ENCODE measurements around the gene PLAAT4.
"Not testable (repeated sequence)": the region's sequence is repeated elsewhere in the genome, so short reads cannot be mapped to it uniquely, and the experiment has no call there.

The PLAAT4 gene

DNA sequence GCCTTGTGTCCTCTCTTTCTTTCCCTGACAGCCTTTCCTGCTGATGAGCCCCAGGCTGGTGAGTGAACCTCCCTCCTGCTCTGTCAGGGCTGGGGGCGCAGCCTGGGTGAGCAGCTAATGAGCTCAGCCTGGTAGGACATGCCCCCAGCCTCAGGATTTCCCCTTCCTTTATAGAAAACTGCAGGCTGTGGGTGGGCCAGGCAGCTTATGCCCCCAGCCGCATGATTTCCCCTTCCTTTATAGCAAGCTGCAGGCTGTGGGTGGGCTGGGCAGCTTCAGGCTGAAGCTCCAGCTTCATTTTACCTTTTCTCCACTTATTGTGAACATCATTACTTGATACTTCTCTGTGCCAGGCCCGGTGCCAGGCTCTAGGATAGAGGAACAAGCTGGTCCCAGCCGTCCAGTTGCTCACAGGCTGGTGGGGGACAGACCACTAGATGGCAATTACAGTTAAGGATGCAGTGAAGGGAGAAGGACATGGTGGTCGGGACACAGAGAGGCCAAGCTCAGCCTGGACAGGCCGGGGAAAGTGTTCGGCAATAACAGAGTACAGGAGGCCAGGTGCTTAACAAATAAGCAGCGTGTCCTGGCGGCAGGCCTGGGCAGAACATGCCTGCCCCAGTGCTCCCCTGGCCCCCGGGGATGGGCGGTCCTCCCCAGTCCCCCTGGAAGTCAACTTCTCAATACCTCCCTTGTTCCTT lies 25.4 kb upstream of the PLAAT4 start:
- no peak for DNase-seq (ENCODE audit: low read depth in 3 of 3)

DNA sequence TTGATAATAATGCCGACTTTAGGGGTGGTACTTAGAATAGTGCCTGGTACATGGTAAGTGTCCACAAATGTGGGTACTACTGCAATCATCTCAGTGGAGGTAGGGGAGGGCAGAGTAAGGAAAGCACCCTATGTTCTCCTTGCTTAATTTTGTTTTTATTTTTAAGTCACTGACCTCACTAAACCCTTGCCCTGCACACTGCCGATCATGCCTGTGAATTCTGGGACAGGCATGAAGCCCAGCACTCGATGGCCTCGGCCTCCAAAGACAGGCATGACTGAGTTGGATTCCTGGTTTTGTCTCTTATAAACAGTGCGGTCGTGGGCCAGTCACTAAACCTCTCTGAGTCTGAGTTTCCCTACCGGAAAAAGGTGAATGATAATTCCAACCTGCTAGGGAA lies 23.8 kb upstream of the PLAAT4 start:
- DNase-seq (ENCODE audit: low read depth in 3 of 3): no peak

DNA sequence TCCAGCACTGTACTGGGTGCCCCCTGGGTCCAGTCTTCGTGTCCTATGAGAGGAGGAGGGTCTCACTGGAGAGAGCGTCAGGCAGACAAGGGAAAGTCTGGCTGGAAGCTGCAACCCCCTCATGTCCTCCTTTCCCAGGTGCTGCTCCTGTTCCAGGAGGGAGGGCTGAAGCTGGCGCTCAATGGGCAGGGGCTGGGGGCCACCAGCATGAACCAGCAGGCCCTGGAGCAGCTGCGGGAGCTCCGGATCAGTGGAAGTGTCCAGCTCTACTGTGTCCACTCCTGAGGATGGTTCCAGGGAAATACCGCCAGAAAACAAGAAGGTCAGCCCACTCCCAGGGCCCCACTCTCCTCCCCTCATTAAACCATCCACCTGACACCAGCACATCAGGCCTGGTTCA lies 20.5 kb upstream of the PLAAT4 start:
- DNase-seq (ENCODE audit: low read depth in 3 of 3): no peak

DNA sequence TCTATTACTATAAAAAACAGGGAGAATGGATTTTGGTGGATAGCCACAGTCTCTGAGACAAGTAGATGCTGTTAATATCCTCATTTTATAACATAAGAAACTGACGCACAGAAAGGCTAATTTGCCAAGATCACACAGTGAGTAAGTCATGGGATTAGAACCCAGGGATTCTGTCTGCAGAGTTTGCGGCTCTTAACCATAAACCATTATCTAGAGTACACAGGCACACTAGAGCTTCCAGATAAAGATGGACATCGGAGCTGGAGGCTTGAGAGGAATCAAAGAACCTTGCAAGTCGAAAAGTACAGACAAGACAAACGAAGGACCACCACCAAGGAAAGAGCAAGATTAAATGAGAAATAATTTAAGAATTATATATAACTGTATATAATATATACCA lies 19.5 kb upstream of the PLAAT4 start:
- DNase-seq (ENCODE audit: low read depth in 3 of 3): no peak

DNA sequence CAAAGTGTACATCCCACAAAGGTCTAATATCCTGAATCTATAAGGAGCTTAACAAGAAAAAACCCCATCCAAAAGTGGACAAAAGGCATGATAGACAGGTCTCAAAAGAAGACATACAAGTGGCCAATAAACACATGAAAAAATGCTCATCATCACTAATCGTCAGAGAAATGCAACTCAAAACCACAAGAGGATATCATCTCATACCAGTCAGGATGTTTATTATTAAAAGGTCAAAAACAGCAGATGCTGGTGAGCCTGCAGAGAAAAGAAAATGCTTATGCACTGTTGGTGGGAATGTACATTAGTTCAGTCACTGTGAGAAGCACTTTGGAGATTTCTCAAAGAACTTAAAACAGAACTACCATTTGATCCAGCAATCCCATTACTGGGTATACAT lies 18.1 kb upstream of the PLAAT4 start:
- no peak for DNase-seq (ENCODE audit: low read depth in 3 of 3)

DNA sequence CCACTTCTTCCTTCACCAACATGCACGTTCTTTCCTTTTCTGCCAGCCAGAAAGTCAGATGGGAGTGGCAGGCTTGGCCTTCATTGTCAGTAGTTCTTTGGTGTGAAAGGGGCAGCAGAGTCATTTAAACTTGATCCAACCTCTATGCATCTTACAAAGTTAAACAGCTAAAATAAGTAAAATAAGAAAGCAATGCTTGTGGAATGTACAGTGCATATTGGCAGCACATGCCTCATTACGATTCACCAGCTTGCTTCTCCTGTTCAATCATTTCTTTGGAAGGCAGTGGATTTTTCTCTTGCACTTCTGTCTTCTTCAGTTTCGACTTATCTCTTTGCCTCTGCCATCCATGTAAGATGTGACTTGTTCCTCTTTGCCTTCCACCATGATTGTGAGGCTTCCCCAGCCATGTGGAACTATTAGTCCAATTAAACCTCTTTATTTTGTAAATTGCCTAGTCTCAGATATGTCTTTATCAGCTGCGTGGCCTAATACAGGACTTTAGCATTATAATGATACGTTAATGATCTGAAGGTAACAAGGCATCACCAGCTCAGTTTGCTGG lies 15.9 kb upstream of the PLAAT4 start:
- DNase-seq (ENCODE audit: low read depth in 3 of 3): no peak

DNA sequence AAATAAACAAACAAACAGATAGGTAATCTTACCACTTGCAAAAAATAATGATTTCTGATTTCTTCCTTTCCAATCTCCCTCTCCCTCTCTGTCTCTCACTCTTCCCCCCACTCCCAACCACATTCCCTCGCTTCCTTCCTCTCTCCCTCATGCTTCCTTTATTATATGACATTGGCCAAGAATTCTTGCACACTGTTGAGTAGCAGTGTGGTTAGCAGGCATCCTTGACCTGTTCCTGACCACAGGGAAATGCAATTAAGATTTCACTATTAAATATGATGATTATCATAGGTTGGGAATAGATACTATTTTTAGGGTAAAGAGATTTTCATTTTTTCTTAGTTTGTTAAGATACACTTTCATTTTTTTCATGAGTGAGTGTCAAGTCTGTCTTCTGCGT lies 14.7 kb upstream of the PLAAT4 start:
- DNase-seq (ENCODE audit: low read depth in 3 of 3): no peak

DNA sequence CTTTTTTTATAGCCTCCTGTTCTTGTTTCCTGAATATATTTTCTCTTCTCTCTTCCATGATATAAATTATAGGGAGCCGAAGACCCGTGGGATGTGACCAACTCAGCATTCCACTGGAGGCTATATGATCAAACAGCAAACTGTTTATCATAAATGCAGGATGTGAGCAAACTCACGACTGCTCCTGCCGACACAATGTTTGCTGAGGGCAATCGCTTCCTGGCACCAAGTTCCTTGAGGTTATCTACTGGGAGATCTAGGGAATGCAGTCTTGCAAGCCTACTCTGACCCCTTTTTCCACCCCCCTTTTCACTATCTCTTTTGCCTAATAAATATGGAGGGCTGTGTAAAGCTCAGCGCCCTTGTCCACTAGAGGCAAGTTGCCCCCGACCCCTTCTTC lies 13.5 kb upstream of the PLAAT4 start:
- no peak for DNase-seq (ENCODE audit: low read depth in 3 of 3)

DNA sequence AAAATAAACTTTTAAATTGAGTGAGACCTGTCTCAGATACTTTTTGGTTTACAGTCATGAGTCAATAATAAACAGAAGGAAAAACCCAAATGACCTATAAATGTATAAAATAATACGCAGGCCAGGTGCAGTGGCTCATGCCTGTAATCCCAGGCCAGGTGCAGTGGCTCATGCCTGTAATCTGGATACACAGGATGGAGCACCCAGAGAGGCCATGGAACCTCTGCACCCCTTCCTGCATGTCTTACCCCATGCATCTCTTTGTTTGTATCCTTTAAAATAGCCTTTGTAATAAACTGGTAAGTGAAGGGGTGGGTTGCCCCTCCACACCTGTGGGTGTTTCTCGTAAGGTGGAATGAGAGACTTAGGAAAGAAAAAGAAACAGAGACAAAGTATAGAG lies 8.9 kb upstream of the PLAAT4 start:
- no peak for DNase-seq (ENCODE audit: low read depth in 3 of 3)

DNA sequence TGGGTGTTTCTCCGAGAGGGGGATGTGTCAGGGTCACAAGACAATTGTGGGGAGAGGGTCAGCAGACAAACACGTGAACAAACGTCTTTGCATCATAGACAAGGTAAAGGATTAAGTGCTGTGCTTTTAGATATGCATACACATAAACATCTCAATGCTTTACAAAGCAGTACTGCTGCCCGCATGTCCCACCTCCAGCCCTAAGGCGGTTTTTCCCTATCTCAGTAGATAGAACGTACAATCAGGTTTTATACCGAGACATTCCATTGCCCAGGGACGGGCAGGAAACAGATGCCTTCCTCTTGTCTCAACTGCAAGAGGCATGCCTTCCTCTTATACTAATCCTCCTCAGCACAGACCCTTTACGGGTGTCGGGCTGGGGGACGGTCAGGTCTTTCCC lies 8.5 kb upstream of the PLAAT4 start:
- DNase-seq (ENCODE audit: low read depth in 3 of 3): not testable (repeated sequence)

DNA sequence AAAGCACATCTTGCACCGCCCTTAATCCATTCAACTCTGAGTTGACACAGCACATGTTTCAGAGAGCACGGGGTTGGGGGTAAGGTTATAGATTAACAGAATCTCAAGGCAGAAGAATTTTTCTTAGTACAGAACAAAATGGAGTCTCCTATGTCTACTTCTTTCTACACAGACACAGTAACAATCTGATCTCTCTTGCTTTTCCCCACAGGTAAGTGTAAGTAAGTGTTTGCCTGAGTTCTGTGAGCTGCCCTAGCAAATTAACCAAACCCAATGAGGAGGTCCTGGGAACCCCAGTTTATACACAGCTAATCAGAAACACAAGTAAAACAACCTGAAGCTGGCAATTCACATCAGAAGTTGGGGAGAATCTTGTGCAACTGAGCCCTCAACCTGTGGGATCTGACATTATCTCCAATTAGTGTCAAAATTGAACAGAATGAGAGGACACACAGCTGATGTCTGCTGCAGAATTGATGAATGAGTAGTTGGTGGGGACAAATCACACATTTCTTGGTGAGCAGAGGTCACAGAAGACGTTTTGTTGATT lies 7.8 kb upstream of the PLAAT4 start:
- not testable (repeated sequence) for DNase-seq (ENCODE audit: low read depth in 3 of 3)

DNA sequence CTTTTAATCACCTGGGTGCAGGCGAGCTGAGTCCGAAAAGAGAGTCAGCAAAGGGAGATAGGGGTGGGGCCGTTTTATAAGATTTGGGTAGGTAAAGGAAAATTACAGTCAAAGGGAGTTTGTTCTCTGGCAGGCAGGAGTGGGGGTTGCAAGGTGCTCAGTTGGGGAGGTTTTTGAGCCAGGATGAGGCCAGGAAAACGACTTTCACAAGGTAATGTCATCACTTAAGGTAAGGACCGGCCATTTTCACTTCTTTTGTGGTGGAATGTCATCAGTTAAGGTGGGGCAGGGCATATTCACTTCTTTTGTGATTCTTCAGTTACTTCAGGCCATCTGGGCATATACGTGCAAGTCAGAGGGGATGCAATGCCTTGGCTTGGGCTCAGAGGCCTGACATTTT lies 7.2 kb upstream of the PLAAT4 start:
- DNase-seq (ENCODE audit: low read depth in 3 of 3): not testable (repeated sequence)

DNA sequence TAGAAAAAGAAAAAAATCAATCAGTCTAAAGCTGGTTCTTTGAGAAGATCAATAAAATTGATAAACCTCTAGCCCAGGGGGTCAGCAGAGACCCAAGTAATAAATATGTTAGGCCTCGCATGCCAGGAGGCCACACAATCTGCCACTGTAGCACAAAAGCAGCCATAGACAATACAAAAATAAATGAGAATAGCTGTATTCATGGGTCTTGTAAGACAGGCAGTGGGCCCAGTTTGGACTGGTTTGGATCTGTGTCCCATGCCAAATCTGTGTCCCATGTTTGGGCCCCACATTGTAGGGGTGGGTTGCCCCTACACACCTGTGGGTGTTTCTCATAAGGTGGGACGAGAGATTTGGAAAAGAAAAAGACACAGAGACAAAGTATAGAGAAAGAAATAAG lies 6.6 kb upstream of the PLAAT4 start:
- DNase-seq (ENCODE audit: low read depth in 3 of 3): no peak

DNA sequence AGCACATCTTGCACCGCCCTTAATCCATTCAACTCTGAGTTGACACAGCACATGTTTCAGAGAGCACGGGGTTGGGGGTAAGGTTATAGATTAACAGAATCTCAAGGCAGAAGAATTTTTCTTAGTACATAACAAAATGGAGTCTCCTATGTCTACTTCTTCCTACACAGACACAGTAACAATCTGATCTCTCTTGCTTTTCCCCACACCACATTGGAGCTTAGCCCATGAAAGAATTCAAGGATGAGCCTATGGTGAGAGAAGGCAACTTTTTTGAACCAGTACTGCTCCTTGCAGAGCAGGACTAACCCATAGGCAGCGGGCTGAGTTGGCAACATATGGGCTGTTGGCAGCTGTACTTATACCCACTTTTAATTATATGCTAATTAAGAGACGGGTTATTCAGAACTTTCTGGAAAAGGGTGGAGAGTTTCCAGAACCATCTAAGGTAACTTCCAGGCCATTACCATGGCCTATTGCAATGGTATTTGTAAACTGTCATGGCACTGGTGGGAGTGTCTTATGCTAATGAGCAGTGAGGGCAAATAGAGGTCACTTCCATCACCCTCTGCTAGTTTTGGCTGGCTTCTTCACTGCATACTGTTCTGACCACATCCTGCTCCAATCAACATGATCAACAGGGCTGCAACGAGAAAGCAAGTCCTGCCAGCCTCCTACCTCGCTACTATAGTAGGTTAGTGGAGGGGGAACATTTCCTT lies 5.4 kb upstream of the PLAAT4 start:
- not testable (repeated sequence) for DNase-seq (ENCODE audit: low read depth in 3 of 3)

DNA sequence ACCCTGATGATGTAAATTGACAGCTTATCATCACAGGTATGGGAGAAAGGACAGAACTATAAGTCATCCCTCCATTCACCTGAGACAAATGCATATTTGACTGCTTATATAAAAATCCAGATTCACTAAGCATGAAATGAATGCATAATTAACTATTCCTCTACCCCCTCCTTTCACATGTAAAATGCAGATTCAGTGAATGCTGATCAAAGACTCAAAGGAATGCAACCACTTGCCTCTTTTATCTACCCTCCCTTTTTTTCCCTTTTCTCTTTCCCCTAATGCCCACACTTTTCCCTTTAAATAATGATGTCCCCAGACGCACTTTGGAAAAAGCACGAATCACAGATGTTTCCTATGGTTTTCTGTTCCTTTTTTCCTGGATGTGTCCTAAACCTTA lies 4.5 kb upstream of the PLAAT4 start:
- DNase-seq (ENCODE audit: low read depth in 3 of 3): no peak

DNA sequence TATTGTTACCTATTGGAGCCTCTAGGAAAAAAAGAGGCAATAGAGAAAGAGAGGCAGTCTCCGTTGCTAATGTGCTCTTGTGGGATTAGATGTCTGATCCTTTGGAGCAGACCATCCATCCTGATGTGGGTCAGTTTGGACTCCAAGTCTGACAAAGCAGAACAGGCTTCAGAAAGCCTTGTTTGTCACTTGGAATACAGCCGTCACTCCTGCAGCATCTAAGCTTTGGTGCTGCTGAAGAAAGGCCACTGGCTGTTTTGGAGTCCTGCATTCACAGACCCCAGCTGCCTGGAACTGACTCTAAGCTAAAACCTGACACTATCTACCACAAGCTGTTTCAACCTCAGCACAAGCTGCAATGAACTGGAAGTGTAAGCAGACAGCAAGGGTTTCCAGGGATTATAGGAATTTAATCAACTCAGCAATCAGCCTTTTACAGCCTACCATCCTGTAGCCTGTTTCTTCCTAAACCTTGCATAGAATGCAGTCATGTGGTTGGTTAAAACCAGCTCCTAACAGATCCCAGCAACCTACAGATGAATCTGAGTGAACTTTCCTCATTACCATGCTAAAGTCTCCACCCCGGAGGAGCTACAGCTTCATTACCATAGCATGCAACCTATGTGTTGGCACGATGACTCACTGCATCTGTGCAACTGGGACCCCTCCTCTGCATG lies 3.7 kb upstream of the PLAAT4 start:
- DNase-seq (ENCODE audit: low read depth in 3 of 3): no peak

DNA sequence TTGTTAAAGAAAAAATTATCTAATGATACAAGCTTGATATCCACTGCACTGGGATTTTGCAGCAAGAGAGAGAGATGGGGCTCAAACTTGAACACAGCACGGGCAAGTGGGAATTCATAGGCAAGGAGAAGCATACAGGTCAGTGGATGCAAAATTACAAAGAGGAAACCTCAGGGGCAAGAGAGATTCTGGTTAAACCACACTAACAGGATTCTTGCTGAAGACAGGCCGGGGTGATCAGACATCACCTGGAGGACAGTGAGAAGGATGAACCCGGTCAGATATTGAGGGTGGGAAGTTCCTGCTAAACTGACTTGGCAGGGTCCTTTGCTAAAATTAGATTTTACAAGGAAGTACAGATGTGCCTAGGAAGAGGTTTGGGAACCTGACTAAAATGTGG lies 2.5 kb upstream of the PLAAT4 start:
- no peak for DNase-seq (ENCODE audit: low read depth in 3 of 3)

DNA sequence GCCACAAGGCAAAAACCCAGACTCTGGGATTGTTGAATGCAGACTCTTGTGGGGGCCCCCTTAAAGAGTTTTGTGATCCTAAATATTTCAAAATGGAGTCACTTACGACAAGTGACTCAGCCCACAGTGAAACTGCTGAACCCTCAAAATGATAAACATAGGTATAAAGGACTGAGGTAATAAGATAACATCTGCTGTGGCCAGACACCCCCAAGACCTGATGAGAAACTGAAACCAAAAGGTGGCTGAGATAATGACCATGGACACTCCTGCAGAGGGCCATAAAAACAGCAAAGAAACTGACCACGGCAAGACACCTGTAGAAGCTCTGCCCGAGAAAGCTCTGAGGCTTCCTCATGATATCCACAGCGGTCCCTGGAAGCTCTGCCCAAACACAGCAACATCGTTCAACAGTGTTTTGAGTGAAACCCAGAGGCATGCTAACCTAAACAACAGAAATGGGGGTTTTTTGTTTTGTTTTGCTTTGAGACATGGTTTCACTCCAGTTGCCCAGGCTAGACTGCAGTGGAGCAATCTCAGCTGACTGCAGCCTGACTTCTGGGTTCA lies 1.6 kb upstream of the PLAAT4 start:
- DNase-seq (ENCODE audit: low read depth in 3 of 3): no peak

DNA sequence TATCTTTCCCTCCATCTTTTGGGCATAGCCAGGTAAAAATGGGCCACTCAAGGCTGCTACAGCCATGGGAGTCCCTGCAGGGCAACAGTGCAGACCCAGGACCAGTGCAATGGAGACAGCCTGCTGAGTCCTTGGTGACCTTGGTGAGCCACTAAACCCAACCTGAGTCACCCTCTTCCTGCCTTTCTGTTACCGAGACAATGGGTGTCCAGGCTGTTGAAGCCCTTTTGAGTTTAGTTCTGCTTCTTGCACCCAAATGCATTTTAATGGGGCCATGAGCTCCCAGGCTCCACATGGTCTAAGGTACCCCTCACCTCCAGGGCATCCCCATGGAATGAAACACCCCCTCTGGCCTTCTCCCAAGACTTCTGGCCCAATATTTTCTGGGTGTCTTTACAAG lies 874 bp upstream of the PLAAT4 start:
- DNase-seq (ENCODE audit: low read depth in 3 of 3): no peak

DNA sequence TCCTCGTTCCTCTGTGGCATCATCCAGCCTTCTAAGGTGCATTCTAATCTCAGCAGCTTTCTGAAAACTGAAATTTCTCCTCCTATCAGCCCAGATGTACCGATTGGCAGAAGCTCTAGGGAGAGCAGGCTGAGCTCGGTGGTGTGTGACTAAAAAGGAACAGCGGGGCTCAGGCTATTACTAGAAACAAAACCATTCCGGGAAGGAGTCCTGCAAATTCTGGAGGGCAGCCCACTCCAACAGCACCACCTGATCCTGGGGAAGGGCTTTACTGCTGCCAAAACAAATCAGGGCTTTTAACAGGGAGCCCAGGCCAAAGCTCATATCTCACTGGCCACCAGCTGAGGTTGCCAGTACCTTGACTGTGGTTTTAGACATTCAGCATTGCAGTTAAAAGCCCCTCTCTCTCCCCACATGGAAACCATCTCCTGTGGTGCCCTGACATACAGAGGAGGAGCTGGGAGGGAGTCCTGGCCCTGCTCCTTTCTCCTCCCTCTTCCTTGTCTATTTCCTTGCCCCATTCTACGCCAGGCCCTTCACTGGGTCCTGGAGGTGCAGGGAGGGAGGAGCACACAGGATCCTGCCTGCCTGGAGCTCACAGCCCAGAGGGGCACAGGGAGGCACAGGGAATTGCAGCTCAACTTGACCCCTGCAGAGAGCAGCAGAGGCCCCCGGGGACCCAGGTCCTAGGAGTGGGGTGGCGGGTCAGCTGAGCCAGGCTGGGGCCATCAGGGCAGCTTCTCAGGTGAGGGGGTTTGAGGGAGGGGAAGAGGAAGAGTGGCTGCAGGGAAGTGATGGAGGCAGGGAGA lies 889 bp downstream of the PLAAT4 start:
- no peak for DNase-seq (ENCODE audit: low read depth in 3 of 3)

DNA sequence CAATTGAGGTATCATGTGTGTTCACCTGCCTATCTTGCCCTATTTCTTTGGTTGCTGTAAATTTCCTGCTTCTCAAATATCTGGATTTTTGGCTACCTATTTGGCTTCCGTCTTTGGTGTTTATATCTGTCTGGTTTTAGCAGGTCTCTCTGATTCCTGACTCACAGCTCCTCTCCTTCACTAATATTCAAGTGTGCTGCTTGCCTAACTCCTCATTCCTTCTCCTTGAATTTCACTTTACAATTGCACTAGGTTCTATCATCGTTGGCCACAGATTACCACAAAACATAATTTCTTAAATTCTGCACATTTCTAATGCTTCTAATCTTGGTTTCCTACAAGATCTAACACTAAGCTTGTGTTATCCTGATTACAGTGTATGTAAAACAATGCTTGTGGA lies 5.9 kb downstream of the PLAAT4 start:
- DNase-seq (ENCODE audit: low read depth in 3 of 3): not testable (repeated sequence)

All from stimulated activated CD4-positive, alpha-beta T cell treated with anti-CD3 and anti-CD28 coated beads, TNF-alpha, amount 100 ng/mL, for 48 hours (primary cell).